ENCODE data around the gene DIP2C. TPM values are rescaled to one million over a fixed set of nuclear protein-coding genes. Genes with fewer than 3 reads are reported as not detected.
"Not testable (repeated sequence)": the region's sequence is repeated elsewhere in the genome, so short reads cannot be mapped to it uniquely, and the experiment has no call there.

Gene DIP2C
- total and polyA plus RNA-seq, 2 donors, result 21.0 to 24.3 TPM

DNA sequence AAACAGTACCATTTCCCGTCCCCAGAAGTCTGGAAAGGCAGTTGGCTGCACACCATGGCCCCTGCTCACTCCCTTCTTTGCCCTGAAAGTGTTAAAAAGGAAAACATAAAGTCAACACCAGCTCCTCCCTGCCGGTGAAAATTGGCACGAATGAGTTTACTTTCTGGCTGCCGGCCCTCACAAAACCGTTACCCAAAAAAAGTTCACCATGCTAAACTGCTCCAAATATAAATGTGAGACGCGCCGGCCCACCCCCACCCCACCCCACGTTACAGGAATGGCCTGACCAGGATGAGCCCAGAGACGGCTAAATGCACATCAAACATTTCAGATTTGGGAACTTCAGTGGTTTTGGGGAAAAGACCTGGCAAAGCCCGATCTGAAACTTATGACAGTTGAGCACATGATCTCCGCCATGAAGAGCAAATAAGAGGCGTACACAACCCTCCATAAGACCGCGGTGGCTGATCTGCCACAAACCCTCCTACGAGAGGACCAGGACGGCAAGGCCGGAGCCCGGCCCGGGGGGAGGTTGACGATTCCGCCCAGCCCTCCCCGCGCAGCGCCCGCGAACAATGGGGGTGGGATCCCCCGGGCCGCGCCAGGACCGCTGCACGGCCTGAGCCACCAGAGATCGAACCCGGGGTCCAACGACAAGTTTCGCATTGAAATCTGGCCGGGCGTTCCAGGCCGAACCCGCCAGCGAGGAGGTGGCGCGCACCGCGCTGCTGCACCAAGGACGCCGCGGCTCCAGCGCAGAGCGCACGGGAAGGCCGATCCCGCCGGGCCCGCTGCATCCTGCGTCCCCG, 952 bp downstream of the DIP2C start:
- H3K36me3 ChIP-seq (ENCODE audit: insufficient read depth), result no peaks in the 10 kb centered on the region
- WGBS, result 2% methylated on average over 57 of the region's 57 CpGs
- DNase-seq (ENCODE audit: extremely low spot score), result no peak
- H3K27ac ChIP-seq (ENCODE audit: low read depth), result peak overlapping the region; percentile 84
- no peaks in the 10 kb centered on the region for H3K4me1 ChIP-seq (ENCODE audit: insufficient read depth)
- peak overlapping the region; percentile 93 for H3K4me3 ChIP-seq (ENCODE audit: low read depth, low read length)

DNA sequence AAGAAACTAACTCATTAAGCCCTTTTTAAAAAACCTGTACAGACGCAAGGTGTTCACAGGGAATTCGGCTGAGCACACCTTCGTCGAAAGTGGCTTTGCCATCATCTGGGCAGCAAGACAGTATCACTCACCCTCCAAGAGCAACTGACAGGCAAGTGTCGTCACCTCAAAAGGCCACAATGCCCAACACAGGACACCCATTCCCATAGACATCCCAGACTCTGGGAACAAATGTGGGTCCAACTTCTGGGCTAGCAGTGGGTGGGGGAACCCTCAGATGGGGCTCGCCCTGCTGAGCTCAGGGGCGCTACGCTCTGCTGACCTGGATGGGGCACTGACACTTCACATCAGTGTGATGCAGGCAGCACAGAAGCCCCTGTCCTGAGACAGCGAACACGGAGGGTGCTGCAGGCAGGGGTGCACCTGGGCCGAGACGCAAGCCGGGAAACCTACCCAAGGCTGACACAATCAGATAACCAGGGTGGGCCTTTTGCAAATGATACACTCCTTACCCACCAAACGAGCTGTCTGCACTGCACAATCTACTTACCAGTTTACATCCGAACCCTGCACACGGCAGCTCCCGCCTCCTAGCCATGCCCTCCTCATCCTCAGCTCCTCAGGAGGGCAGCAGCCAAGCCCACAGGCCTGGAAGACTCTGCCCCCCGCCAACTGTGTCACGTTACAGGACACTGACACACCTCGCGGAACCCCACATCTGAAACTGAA, 1.7 kb downstream of the DIP2C start:
- H3K27ac ChIP-seq (ENCODE audit: low read depth), result no peak overlapping the region
- no peak for DNase-seq (ENCODE audit: extremely low spot score)
- WGBS, result 68% methylated on average over 21 of the region's 21 CpGs
- H3K4me3 ChIP-seq (ENCODE audit: low read depth, low read length), result no peak overlapping the region
- H3K36me3 ChIP-seq (ENCODE audit: insufficient read depth), result no peaks in the 10 kb centered on the region
- H3K4me1 ChIP-seq (ENCODE audit: insufficient read depth), result no peaks in the 10 kb centered on the region

DNA sequence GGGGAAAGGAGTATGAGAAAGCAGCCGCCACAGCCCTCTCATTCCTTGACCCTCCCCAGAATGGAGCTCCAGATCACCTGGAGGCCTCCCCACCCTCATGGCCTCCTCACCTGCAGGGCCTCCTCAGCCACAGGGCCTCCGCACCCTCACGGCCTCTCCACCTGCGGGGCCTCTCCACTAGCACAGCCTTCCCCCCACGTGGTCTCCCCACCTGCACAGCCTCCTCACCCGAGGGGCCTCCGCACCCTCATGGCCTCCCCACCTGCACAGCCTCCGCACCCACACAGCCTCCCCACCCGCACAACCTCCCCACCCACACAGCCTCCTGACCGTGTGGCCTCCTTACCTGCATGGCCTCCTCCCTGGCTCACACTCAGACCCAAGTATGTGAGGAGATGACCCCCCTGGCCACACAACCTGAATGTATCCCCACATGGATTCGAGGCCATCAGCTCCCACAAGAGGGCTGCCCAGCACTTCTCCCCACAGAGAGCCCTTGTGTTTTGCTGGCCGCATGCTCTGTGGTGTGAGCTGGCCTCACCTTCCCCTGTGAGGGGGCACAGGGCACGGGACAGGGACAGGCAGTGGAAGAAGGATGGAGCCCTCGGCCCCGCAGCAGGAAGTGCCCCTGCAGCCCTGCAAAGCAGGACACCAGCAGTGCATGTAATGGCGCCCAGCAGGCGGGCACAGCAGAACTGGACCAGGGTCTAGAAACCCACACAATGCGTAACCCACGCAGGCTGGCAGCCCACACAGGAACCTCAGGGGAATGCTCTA, 3.1 kb downstream of the DIP2C start:
- WGBS, result 94% methylated on average over 19 of the region's 19 CpGs
- H3K27ac ChIP-seq (ENCODE audit: low read depth), result no peak overlapping the region
- H3K4me1 ChIP-seq (ENCODE audit: insufficient read depth), result no peaks in the 10 kb centered on the region
- H3K4me3 ChIP-seq (ENCODE audit: low read depth, low read length), result no peak overlapping the region
- DNase-seq (ENCODE audit: extremely low spot score), result no peak
- H3K36me3 ChIP-seq (ENCODE audit: insufficient read depth), result no peaks in the 10 kb centered on the region

DNA sequence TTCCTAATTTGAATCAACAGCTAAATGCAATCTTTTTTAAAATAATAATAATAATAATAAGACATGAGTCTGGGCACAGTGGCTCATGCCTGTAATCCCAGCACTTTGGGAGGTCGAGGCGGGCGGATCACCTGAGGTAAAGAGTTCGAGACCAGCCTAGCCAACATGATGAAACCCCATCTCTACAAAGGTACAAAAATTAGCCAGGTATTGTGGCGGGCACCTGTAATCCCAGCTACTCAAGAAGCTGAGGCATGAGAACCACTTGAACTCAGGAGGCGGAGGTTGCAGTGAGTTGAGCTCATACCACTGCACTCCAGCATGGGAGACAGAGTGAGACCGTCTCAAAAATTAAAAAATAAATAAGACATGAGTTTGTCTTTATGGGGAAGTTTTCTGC, 3.9 kb downstream of the DIP2C start:
- no peak overlapping the region for H3K27ac ChIP-seq (ENCODE audit: low read depth)
- no peaks in the 10 kb centered on the region for H3K4me1 ChIP-seq (ENCODE audit: insufficient read depth)

DNA sequence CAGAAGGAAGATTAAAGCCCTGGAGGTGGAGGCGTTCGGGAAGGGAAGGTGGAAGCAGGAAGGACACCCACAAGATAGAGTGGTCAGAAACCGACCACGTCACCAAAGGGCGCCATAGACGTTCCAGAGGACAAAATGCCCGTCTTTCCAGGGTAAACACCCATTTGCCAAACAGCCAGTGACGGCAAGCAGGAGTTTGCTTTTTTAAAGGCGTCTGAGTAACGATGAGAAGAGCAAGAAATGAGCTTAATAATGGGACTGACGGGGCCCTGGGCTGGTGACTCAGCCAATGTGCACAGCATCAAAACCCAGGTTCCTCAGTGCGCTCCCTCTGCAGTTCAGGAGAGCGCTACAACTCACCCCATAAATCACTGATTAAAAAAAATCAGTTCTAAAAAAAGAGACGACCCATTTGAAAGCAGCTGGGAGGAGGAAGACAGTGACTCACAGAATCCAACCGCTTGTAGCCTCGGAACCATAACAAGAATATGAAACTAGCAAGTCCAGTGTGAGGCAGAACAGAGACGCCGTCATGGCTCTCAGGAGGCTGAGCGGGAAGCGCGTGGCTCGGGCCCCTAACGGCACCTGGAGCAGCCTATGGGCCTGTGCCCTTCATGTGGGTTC, 5.9 kb downstream of the DIP2C start:
- H3K4me3 ChIP-seq (ENCODE audit: low read depth, low read length), result no peak overlapping the region

More for the DNA sequence above, 3.9 kb downstream of the DIP2C start:
- DNase-seq (ENCODE audit: extremely low spot score), result no peak
- Histone ChIP-seq H3K4me3 (ENCODE audit: low read depth, low read length) (no peak overlapping the region), H3K36me3 (ENCODE audit: insufficient read depth) (no peaks in the 10 kb centered on the region)
- 83% methylated on average over 7 of the region's 7 CpGs for WGBS

DNA sequence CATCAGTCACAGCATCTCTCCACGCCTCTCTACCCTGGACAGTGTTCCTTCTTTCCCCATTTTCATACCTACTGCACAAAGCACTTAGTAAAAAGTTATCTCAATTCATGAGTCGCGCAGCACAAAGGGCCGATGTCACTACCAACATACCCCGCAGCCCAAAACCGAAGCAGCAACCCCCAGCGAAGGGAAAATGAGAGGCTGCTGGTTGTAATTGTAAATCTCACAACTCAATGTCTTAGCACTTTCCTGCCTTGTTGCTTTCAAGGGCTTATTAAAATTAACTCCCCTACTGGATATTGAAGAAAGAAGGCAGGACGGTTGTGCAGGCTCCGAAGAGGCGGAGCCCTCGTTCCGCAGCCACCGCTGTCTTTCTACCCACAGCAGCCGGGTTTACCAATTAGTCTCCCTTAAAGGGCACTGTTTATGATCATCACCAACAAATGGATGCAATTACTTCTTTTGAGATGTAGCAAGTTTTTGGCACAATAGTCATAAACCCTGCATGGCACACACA, 6.5 kb downstream of the DIP2C start:
- H3K36me3 ChIP-seq (ENCODE audit: insufficient read depth), result no peaks in the 10 kb centered on the region
- H3K4me3 ChIP-seq (ENCODE audit: low read depth, low read length), result no peak overlapping the region
- H3K27ac ChIP-seq (ENCODE audit: low read depth), result no peak overlapping the region
- no peak for DNase-seq (ENCODE audit: extremely low spot score)
- H3K4me1 ChIP-seq (ENCODE audit: insufficient read depth), result no peaks in the 10 kb centered on the region
- 90% methylated on average over 14 of the region's 14 CpGs for WGBS

More for the DNA sequence above, 5.9 kb downstream of the DIP2C start:
- WGBS, result 46% methylated on average over 23 of the region's 23 CpGs
- H3K4me1 ChIP-seq (ENCODE audit: insufficient read depth), result no peaks in the 10 kb centered on the region
- H3K27ac ChIP-seq (ENCODE audit: low read depth), result no peak overlapping the region
- no peak for DNase-seq (ENCODE audit: extremely low spot score)
- no peaks in the 10 kb centered on the region for H3K36me3 ChIP-seq (ENCODE audit: insufficient read depth)

DNA sequence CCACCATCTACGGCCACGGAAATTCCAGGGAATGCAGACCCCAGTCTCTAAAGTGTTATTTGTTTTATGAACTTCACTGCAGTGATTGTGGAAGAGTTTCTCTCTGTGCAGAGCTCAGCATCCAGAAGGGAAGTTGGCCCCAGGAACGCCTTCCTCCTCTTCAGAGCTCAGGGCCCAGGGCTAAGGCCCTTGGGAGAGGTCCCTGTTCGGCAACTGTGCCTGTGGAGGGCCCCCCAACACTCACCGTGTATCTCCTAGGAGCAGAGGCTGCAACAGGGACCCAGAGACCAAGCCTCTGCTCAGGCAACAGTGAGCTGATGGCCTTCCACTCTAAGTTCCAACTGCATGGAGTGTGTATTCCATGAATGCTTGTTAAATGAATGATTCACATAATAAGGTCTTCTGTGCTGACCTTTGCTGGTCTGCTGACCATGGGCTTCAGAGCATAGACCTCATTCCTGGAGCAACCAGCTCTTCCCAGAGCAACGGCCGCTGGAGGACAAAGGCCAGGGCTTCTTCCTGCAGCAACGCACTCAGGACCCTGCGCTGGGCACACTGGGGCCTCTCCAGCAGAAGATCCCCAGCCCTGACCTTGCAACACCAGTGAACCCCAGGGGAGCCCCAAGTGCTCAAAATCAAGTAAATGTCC, 7.7 kb downstream of the DIP2C start:
- DNase-seq (ENCODE audit: extremely low spot score), result no peak
- no peak overlapping the region for H3K27ac ChIP-seq (ENCODE audit: low read depth)
- 89% methylated on average over 9 of the region's 9 CpGs for WGBS
- no peak overlapping the region for H3K4me3 ChIP-seq (ENCODE audit: low read depth, low read length)
- no peaks in the 10 kb centered on the region for H3K4me1 ChIP-seq (ENCODE audit: insufficient read depth)
- no peaks in the 10 kb centered on the region for H3K36me3 ChIP-seq (ENCODE audit: insufficient read depth)

DNA sequence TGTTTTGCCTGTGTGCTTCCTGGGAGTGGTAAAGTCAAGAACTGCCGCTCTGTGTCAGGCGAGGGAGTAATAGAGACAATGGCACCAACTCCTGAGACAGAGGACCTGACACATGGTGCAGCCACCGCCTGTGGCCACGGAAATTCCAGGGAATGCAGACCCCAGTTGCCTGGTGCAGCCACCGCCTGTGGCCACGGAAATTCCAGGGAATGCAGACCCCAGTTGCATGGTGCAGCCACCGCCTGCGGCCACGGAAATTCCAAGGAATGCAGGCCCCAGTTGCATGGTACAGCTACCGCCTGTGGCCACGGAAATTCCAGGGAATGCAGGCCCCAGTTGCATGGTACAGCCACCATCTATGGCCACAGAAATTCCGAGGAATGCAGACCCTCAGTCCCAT, 8.7 kb downstream of the DIP2C start:
- Histone ChIP-seq H3K36me3 (ENCODE audit: insufficient read depth) (no peaks in the 10 kb centered on the region), H3K4me3 (ENCODE audit: low read depth, low read length) (no peak overlapping the region), H3K27ac (ENCODE audit: low read depth) (no peak overlapping the region), H3K4me1 (ENCODE audit: insufficient read depth) (no peaks in the 10 kb centered on the region)
- no peak for DNase-seq (ENCODE audit: extremely low spot score)
- WGBS, result 97% methylated on average over 12 of the region's 12 CpGs

DNA sequence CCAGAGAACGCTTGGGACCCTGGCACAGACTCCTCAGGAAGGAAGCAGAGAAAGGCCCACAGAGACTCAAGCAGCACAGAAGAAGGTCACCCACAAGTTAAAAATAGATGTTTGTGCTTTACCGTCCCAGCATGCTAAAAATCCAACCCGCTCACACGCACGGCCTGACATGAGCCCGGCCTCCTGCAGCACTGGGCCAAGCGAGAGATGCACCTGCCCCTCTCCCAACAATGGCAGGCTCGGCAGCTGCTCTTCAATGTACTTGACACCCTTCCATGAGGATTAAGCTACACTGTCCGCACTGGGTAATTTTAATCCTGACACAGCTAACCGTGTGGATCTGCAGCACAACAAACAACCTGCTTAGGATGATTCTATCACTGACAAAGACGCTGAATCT, 9.3 kb downstream of the DIP2C start:
- Histone ChIP-seq H3K36me3 (ENCODE audit: insufficient read depth) (no peaks in the 10 kb centered on the region), H3K4me1 (ENCODE audit: insufficient read depth) (no peaks in the 10 kb centered on the region), H3K27ac (ENCODE audit: low read depth) (no peak overlapping the region), H3K4me3 (ENCODE audit: low read depth, low read length) (no peak overlapping the region)
- WGBS, result 68% methylated on average over 11 of the region's 11 CpGs
- no peak for DNase-seq (ENCODE audit: extremely low spot score)

DNA sequence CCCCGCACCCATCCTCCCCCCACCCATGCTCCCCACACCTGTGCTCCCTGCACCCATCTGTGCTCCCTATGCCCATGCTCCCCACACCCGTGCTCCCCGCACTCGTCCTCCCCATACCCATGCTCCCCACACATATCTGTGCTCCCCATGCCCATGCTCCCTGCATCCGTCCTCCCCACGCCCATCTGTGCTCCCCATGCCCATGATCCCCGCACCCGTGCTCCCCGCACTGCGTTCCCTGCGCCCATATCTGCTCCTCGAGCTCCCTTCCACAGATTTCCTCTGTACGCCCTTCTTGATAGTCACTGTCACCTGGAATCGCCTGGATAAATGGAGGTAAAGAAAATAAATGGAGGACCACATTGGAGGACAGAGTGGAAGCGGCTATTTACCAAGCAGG, 9.9 kb downstream of the DIP2C start:
- Histone ChIP-seq H3K4me1 (ENCODE audit: insufficient read depth) (no peaks in the 10 kb centered on the region), H3K36me3 (ENCODE audit: insufficient read depth) (no peaks in the 10 kb centered on the region), H3K4me3 (ENCODE audit: low read depth, low read length) (no peak overlapping the region), H3K27ac (ENCODE audit: low read depth) (no peak overlapping the region)
- WGBS, result 96% methylated on average over 15 of the region's 15 CpGs
- DNase-seq (ENCODE audit: extremely low spot score), result no peak

DNA sequence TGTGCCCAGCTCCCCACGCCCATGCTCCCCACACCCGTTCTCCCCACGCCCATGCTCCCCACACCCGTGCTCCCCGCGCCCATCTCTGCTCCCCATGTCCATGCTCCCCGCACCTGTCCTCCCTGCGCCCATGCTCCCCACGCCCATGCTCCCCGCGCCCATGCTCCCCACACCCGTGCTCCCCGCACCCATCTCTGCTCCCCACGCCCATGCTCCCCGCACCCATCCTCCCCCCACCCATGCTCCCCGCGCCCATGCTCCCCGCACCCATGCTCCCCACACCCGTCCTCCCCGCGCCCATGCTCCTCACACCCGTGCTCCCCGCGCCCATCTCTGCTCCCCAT, 10.8 kb downstream of the DIP2C start:
- 87% methylated on average over 11 of the region's 24 CpGs for WGBS
- H3K36me3 ChIP-seq (ENCODE audit: insufficient read depth); DNase-seq (ENCODE audit: extremely low spot score); H3K4me1 ChIP-seq (ENCODE audit: insufficient read depth); H3K27ac ChIP-seq (ENCODE audit: low read depth); H3K4me3 ChIP-seq (ENCODE audit: low read depth, low read length): not testable (repeated sequence)

DNA sequence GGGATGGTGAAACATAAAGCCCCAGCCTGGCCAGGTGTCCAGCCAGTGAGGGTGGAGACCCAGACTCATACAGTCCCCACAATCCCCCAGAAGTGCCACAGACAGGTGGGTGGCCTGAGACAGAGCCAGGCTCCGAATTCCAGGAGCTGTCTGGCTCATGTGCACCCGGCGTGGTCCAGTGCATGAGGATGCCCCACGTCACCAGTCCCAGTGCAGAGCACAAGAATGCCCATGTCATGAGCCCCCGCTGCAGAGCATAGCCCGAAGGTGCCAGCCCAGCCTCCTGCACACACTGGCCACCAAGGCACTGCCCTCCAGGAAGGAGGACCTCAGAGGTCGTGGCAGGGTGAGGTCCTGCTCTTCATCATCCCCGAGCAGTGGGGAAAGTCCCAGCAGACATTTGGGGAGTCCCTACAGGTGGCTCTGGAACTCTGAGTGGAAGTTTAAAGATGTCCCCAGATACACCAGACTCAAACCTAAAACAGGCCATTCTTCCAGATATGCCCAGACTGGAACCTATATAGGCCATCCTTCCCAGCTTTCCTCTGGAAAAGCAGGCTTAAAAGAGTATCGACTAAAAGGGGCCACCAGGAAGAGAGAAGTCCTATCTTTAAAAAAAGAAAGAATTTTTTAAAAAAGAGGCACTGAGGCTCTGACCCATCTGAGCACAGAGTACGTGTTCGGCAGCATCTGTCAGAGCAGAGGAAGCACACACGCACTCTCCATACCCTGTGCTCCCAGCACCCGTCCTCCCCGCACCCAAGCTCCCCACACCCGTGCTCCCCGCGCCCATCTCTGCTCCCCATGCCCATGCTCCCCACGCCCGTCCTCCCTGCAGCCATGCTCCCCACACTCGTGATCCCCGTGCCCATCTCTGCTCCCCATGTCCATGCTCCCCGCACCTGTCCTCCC, 11.5 kb downstream of the DIP2C start:
- no peaks in the 10 kb centered on the region for H3K36me3 ChIP-seq (ENCODE audit: insufficient read depth)
- DNase-seq (ENCODE audit: extremely low spot score), result no peak
- no peak overlapping the region for H3K4me3 ChIP-seq (ENCODE audit: low read depth, low read length)
- no peaks in the 10 kb centered on the region for H3K4me1 ChIP-seq (ENCODE audit: insufficient read depth)
- H3K27ac ChIP-seq (ENCODE audit: low read depth), result no peak overlapping the region
- 90% methylated on average over 22 of the region's 22 CpGs for WGBS

Measured in urinary bladder (tissue), 4 donors.